Measurements from ENCODE around the gene TNFAIP3. TPM values are rescaled to one million over a fixed set of nuclear protein-coding genes. Genes with fewer than 3 reads are reported as not detected.

The TNFAIP3 gene
- total RNA-seq, 1 donor from 2014 or later: 45.9 TPM

GRCh38 chr6:137821491-137821890 is 45.6 kb upstream of the TNFAIP3 start:
- DNase-seq: no peak
- H3K4me3 ChIP-seq: no peak overlapping the region
- no peak for TF ChIP-seq CTCF (IDR thresholded peaks at IDR 0.05)
- H3K4me1 ChIP-seq: peaks cover 33% of the 10 kb centered on the region
- H3K27ac ChIP-seq: no peak overlapping the region
- no peaks in the 10 kb centered on the region for H3K9me3 ChIP-seq
- no peaks in the 10 kb centered on the region for H3K27me3 ChIP-seq
- no peak for ATAC-seq
- no peaks in the 10 kb centered on the region for H3K36me3 ChIP-seq
- intact Hi-C loops (cut with DNase I): no loop called here

- Histone ChIP-seq H3K4me1 (peaks cover 33% of the 10 kb centered on the region), H3K36me3 (no peaks in the 10 kb centered on the region), H3K4me3 (no peak overlapping the region), H3K27me3 (no peaks in the 10 kb centered on the region), H3K9me3 (no peaks in the 10 kb centered on the region), H3K27ac (peak overlapping the region; percentile 60)
- no peak for TF ChIP-seq CTCF (IDR thresholded peaks at IDR 0.05)
- ATAC-seq (peak; percentile 64), DNase-seq (no peak)
- intact Hi-C loops (cut with DNase I): no loop called here
Observed at GRCh38 chr6:137823826-137824555, 43.1 kb upstream of the TNFAIP3 start.

GRCh38 chr6:137824556-137824879 is 42.5 kb upstream of the TNFAIP3 start:
- H3K36me3 ChIP-seq: no peaks in the 10 kb centered on the region
- no peak for TF ChIP-seq CTCF (IDR thresholded peaks at IDR 0.05)
- H3K27ac ChIP-seq: no peak overlapping the region
- no peak for DNase-seq
- H3K4me1 ChIP-seq: peaks cover 32% of the 10 kb centered on the region
- no peak overlapping the region for H3K4me3 ChIP-seq
- no peaks in the 10 kb centered on the region for H3K27me3 ChIP-seq
- intact Hi-C loops (cut with DNase I): no loop called here
- H3K9me3 ChIP-seq: no peaks in the 10 kb centered on the region
- no peak for ATAC-seq

- no peak overlapping the region for H3K4me3 ChIP-seq
- no peak overlapping the region for H3K27ac ChIP-seq
- ATAC-seq (no peak), DNase-seq (no peak)
- H3K4me1 ChIP-seq: peaks cover 29% of the 10 kb centered on the region
- no peak for TF ChIP-seq CTCF (IDR thresholded peaks at IDR 0.05)
- no peaks in the 10 kb centered on the region for H3K36me3 ChIP-seq
- H3K9me3 ChIP-seq: no peaks in the 10 kb centered on the region
- intact Hi-C loops (cut with DNase I): no loop called here
- no peaks in the 10 kb centered on the region for H3K27me3 ChIP-seq
Observed at GRCh38 chr6:137824896-137825295, 42.2 kb upstream of the TNFAIP3 start.

- Histone ChIP-seq H3K4me1 (peaks cover 11% of the 10 kb centered on the region), H3K9me3 (no peaks in the 10 kb centered on the region), H3K27me3 (no peaks in the 10 kb centered on the region), H3K36me3 (no peaks in the 10 kb centered on the region), H3K27ac (no peak overlapping the region), H3K4me3 (no peak overlapping the region)
- no peak for DNase-seq
- no peak for ATAC-seq
- no peak for TF ChIP-seq CTCF (IDR thresholded peaks at IDR 0.05)
- intact Hi-C loops (cut with DNase I): no loop called here
Observed at GRCh38 chr6:137827411-137827940, 39.6 kb upstream of the TNFAIP3 start.

All from upper lobe of right lung (tissue), 1 donor.